NK-92 (cell line): ENCODE measurements around the gene THAP6.
"Not testable (repeated sequence)": the region's sequence is repeated elsewhere in the genome, so short reads cannot be mapped to it uniquely, and the experiment has no call there.

Source experiments
- DNase-seq: peaks from one replicate; lab custom pipeline; 2025; ENCODE audit not compliant: unreplicated experiment; lab: John Stamatoyannopoulos, UW

Gene THAP6

DNA sequence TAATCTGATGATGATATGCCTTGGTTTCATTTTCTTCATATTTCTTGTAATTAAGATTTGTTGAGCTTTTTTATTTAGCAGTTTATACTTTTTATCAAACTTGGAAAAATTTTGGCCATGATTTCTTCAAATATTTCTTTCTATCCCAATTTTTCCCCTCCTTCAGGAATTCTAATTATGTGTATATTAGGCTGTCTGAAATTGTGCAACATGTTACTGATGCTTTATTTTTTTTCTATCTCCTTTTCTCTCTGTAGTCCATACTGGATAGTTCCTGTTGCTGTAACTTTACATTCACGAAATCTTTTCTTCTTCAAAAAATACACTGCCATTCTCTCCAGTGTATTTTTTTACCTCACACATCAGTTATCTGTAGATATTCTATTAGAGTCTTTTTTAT lies 10.8 kb downstream of the THAP6 start:
- no peak for DNase-seq

GRCh38 chr4:75525910-75526309 lies 11.6 kb downstream of the THAP6 start:
- no peak for DNase-seq

GRCh38 chr4:75527482-75527881 lies 13.2 kb downstream of the THAP6 start:
- no peak for DNase-seq

DNA sequence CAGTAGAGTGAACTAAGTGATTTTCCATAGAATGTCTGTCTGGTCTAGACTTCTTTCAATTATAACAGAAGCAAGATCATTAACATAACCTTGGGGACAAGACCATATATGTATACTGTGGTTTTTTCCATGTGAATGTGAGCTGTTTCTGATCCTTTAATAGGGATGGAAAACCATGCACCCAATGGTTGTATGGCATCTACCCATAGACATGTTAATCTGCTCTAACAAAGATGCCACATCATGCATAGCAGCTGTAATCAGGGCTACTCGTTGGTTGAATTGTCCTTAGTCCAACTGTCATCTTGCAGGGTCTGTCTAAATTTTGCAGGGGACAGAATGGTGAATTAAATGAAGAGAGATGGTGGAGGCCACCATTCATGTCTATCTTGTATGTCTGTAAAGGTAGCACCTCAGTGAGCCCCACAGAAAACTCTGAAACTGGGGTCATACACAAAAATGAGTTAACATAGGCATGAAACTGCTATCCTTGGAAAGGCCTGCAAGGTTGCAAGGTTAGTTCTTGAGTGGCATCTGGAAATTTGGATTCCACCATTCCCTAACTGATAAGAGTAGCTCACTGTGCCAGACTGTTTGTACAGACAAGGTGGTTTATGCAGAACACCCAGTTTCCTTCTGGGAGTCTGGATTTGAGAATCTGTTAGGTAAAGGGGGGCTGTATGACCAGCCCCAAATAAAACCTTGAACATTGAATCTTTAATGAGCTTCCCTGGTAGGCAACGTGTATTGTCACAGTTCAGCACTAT lies 16.5 kb downstream of the THAP6 start:
- no peak for DNase-seq

GRCh38 chr4:75531536-75532143 lies 17.4 kb downstream of the THAP6 start:
- not testable (repeated sequence) for DNase-seq

- not testable (repeated sequence) for DNase-seq
These were observed 19.1 kb downstream of the THAP6 start for GRCh38 chr4:75533339-75533887.

DNA sequence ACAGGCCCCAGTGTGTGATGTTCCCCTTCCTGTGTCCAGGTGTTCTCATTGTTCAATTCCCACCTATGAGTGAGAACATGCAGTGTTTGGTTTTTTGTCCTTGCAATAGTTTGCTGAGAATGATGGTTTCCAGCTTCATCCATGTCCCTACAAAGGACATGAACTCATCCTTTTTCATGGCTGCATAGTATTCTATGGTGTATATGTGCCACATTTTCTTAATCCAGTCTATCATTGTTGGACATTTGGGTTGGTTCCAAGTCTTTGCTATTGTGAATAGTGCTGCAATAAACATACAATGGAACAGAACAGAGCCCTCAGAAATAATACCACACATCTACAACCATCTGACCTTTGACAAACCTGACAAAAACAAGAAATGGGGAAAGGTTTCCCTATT lies 19.7 kb downstream of the THAP6 start:
- DNase-seq, result not testable (repeated sequence)

GRCh38 chr4:75537308-75537707 lies 23.0 kb downstream of the THAP6 start:
- DNase-seq, result not testable (repeated sequence)

- DNase-seq, result no peak
These were observed 28.6 kb downstream of the THAP6 start for GRCh38 chr4:75542824-75543223.

- DNase-seq, result not testable (repeated sequence)
These were observed 29.9 kb downstream of the THAP6 start for GRCh38 chr4:75544220-75544619.

DNA sequence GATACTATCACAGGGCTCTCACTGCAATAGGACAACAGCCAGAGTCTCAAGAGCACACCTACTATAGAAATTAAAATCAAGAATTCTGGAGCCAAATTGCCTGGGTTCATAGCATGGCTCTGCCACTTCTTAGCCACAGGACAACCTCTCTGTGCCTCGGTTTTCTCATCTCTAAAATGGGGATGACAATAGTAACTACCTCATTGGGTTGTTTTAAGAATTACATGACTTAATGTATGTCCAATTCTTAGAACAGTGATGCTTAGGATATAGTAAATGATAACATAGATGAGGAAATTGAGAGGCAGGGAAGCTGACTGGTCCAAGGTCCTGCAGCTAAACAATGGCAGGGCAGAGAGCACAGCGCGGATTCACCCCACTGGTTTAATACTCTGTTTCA lies 30.6 kb downstream of the THAP6 start:
- DNase-seq, result no peak

DNA sequence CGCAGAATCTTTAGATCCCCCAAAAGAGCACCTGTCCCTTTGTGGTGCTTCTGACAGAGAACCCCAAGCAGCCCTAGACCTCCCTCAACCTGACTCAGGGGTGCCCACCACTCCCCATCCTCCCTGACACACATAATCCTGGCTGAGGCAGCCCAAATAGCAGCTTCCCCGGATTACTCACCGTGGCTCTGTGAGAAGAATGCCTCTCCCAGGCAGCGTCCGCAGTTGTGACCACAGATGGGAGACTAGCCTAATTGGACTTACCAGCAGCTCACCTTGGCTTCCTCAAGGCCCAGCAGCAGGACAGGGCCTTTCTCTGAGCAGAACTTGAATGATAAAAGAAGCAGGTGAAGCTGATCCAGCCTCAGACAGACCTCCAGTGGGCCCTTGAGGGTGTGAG lies 31.3 kb downstream of the THAP6 start:
- no peak for DNase-seq

DNA sequence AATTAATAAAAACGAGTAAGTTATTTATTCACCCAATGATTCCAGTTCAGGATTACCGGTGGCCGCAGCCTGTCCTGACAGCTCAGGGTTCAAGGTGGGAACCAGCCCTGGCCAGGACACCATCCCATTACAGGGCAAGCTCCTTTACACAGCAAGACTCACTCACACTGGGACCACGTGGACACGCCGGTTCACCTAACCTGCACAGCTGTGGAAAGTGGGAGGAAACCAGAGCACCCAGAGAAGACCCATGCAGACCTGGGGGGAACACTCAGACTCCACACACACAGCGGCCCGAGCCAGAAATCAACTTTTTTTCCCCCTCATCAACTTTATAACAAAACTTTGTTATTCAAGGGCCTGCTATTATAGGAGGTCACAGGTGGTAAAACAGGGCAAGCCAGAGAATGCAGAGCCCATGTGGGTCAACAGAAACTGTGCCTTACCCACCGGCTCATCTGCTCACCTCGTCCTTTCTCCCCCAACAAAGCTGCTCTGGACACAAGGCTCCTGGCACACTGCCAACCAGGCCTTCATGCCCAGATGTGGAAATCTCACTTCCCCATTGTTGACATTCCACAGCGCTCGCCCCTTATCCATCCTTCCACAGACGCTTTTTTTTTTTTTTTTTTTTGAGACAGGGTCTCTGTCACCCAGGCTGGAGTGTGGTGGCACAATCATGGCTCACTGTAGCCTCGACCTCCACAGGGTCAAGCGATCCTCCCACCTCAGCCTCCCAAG lies 33.5 kb downstream of the THAP6 start:
- no peak for DNase-seq

DNA sequence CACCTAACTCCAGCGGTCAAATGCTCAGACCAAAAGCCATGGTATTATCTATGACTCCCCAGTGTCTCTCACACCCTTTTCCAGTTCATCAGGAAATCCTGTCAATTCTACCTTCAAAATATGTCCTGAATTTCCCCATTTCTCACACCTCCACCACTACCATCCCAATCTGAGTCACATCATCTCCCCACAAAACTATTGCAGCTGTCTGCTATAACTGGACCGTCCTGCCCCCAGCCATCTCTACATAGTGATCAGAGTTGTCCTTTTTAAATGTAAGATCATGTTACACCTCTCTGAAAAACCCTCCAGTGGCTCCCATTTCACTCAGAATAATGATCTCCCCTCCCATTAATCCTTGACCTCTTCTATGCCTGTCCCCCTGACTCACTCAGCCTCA lies 34.7 kb downstream of the THAP6 start:
- DNase-seq, result no peak

- no peak for DNase-seq
These were observed 38.2 kb downstream of the THAP6 start for GRCh38 chr4:75552452-75552851.

DNA sequence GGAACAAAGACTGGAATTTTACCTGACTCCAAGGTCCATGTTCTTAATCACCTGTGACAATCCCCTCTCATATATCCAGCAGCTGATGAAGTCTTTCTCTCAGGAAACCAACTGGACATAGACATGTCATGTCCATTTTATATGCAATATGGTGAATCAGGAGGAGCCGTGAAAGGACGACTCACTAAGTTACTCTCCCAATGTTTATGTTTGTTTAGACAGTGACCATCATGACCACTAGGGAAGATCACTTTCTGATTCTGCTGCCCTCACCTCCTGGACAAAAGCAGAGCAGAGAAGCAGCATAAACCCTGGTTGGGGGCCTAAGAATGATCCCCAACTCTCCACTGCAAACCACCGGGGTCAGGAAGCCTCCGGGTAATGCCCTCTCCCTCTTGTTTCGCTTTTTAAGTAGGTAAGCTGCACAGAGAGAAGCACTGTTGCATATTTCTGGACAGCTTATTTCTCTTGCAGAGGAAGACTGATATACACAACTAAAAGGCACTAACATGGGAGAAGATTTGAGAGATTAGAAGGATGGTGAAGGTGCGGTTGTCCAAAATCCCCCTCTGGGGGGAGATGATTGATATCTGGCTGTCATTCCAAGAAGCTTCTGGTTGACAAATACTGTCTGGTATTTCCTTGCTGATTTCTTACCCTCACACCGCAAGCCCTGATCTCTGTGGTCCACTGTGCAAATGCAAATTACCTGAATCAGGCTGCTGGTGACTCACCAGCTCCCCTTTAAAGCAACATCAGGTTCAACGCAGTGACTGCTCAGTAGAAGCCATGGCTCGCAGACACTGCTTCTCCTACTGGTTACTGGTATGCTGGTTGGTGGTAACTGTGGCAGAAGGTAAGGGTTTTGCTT lies 41.3 kb downstream of the THAP6 start, which contains the start of gene ODAPH:
ODAPH (plus strand) TSS at position 773 of the 871 bp plus-strand sequence; CDS start at position 790, 17 bp downstream.
- no peak for DNase-seq

GRCh38 chr4:75557696-75558095 lies 43.4 kb downstream of the THAP6 start:
- no peak for DNase-seq

DNA sequence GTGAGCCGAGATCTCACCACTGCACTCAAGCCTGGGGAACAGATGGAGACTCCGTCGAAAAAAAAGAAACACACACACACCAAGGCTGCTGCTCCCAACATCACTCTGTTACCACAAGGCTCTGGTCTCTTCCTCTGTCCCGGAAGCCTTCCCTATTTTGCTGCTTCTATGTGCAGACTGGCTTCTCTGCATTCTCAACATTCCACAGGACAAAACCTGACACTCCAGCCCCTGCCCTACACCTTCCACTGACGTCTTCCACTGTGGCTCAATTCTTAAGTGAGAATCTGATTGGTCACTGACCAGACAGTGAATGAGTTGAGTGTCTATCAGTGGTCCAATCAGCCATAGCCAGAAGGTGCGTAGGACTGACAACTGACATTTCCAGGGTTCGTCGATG lies 47.5 kb downstream of the THAP6 start:
- no peak for DNase-seq

GRCh38 chr4:75564023-75564422 lies 49.8 kb downstream of the THAP6 start:
- no peak for DNase-seq

- no peak for DNase-seq
These were observed 51.2 kb downstream of the THAP6 start for GRCh38 chr4:75565481-75565880.

GRCh38 chr4:75566911-75567310 lies 52.6 kb downstream of the THAP6 start:
- no peak for DNase-seq
